Adrenal gland (tissue), 12 donors: Measurements from ENCODE around the gene GNPTG. TPM values are rescaled to one million over a fixed set of nuclear protein-coding genes. Genes with fewer than 3 reads are reported as not detected.

ENCODE experiments used
- DNase-seq, 7 donors: peaks; one replicate each; pipeline ENCODE4 v3.0.0-alpha.2; 2019 to 2020
- H3K27ac ChIP-seq, 5 donors: fragments of 200-600 bp; sonication (generic) in 4 of 5; 1 replicate in 3 of 5; 2 replicates in 2 of 5; pipeline versions ENCODE4 v1.5.1 to v1.8.0; 2016 to 2020; ENCODE audit warnings: mild to moderate bottlenecking in 1 of 5
- H3K27me3 ChIP-seq: fragments of 200-600 bp; 2 replicates; pipeline ENCODE4 v1.8.0; 2021
- H3K36me3 ChIP-seq, 2 donors: fragments of 200-600 bp; replicated peaks in 1 of 2; 1 replicate in 1 of 2; 2 replicates in 1 of 2; pipeline versions ENCODE4 v1.5.1 to v1.8.0; 2018 to 2022
- H3K4me1 ChIP-seq, 2 donors: fragments of 200-600 bp; replicated peaks in 1 of 2; 1 replicate in 1 of 2; 2 replicates in 1 of 2; pipeline versions ENCODE4 v1.5.1 to v1.8.0; 2018 to 2021
- H3K4me3 ChIP-seq, 4 donors: fragments of 200-600 bp; sonication (generic) in 3 of 4; one replicate each; pipeline ENCODE4 v1.5.1; 2016 to 2018
- H3K9me3 ChIP-seq, 3 donors: fragments of 200-600 bp; sonication (generic) in 1 of 3; replicated peaks in 1 of 3; 1 replicate in 2 of 3; 2 replicates in 1 of 3; pipeline versions ENCODE4 v1.5.1 to v1.8.0; 2016 to 2021
- POLR2A ChIP-seq, 2 donors: fragments of 450-650 bp; IDR thresholded peaks; one replicate each; pipeline ENCODE4 v1.6.1; 2017; ENCODE audit warnings: antibody characterized with exemption in 2 of 2, mild to moderate bottlenecking in 2 of 2, moderate library complexity in 1 of 2
- WGBS, 4 donors: extraction: QIAGEN DNeasy Blood & Tissue Kit in 2 of 4; methylation state at CpG; one replicate each; pipeline versions ENCODE4 v1.1.5 to v1.1.7; 2013 to 2017; 5-methylcytosine and 5-hydroxymethylcytosine counted together
- intact Hi-C, 2 donors: fragments of 100-400 bp; cut with DNase I; formaldehyde crosslinking; loops; one replicate each; pipeline versions ENCODE4 v1.14.1 to v1.15.0; 2022 to 2023
- polyA plus RNA-seq, 3 donors: library from polyadenylated mRNA; stranded (reverse); fragments of 200-250 nt in 2 of 3; fragments of 350-450 nt in 1 of 3; fragmentation: Illumina TruSeq in 1 of 3; extraction: RNeasy Lipid Tissue Mini Kit (QIAGEN cat#74804) in 1 of 3; gene quantifications; one replicate each; pipeline ENCODE4 v1.2.3, GENCODE V29; 2013 to 2014
- total RNA-seq, 9 donors: library from RNA; depleted of rRNA in 4 of 9; stranded (reverse); fragments of >200 nt in 4 of 9; fragments of 120-200 nt in 1 of 9; fragmentation: NEBNext Ultra II Directional in 1 of 9; extraction: Animal tissue kit (Norgen Biotek cat#: 25700) in 1 of 9; gene quantifications; one replicate each; pipeline versions ENCODE4 v1.1.0 to v1.2.4, GENCODE V29; 2013 to 2023
- TF ChIP-seq, protein P1 (sequence below), 6 experiments: fragments of 450-650 bp in 4 of 6; fragments of 200-600 bp in 2 of 6; sonication (generic) in 1 of 6; IDR thresholded peaks; 1 replicate in 5 of 6; 2 replicates in 1 of 6; pipeline versions ENCODE4 v1.5.1 to v1.8.0; 2016 to 2021; ENCODE audit warnings: antibody characterized with exemption in 6 of 6, mild to moderate bottlenecking in 2 of 6, moderate library complexity in 1 of 6
- donor health status: healthy with polysubstance abuse.
- donor health status: Bipolar disorder and iron deficiency.
- donor health status: DM: yes; HTN: yes; CAD: no.
- donor health status: DM: no; HTN: no; CAD: no.
- donor health status: DM: no; HTN: no; CAD: no.
- donor health status: DM: yes; HTN: yes; CAD: no.

Gene GNPTG
- total and polyA plus RNA-seq, 12 donors: 95.9 to 659 (median 284) TPM

DNA sequence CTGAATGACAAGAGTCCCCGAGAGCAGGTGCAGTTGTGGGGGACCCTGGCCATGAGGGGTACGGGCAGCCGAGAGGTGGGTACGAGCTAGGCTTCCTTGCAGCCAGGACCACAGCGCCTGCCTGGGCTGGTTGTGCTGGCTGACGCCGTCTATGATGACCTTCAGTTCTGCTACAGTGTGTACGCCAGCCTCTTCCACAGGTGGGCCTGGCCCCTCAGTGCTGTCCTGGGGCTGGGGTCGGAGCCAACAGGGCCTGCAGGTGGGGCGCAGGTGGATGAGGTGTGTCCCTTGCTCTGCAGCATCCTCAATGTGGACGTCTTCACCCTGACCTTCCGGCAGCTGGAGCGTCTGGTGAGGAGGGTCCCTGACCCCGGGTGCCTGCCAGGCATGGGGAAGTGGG, 7.2 kb upstream of the GNPTG start:
- Histone ChIP-seq H3K4me1 (peaks cover 2 to 12% of the 10 kb centered on the region in 2 donors), H3K27me3 (no peaks in the 10 kb centered on the region), H3K27ac (no peak overlapping the region), H3K9me3 (no peaks in the 10 kb centered on the region), H3K4me3 (no peak overlapping the region), H3K36me3 (peaks cover 0 to 23% of the 10 kb centered on the region in 2 donors)
- intact Hi-C loops: no loop called here
- TF ChIP-seq, protein P1, sequence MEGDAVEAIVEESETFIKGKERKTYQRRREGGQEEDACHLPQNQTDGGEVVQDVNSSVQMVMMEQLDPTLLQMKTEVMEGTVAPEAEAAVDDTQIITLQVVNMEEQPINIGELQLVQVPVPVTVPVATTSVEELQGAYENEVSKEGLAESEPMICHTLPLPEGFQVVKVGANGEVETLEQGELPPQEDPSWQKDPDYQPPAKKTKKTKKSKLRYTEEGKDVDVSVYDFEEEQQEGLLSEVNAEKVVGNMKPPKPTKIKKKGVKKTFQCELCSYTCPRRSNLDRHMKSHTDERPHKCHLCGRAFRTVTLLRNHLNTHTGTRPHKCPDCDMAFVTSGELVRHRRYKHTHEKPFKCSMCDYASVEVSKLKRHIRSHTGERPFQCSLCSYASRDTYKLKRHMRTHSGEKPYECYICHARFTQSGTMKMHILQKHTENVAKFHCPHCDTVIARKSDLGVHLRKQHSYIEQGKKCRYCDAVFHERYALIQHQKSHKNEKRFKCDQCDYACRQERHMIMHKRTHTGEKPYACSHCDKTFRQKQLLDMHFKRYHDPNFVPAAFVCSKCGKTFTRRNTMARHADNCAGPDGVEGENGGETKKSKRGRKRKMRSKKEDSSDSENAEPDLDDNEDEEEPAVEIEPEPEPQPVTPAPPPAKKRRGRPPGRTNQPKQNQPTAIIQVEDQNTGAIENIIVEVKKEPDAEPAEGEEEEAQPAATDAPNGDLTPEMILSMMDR (IDR thresholded peaks at IDR 0.05): no peak
- no peak for TF ChIP-seq POLR2A (IDR thresholded peaks at IDR 0.05)
- WGBS, 4 donors: 84 to 91% (median 86%) methylated on average over 7 to 14 of the region's 14 CpGs
- no peak for DNase-seq

DNA sequence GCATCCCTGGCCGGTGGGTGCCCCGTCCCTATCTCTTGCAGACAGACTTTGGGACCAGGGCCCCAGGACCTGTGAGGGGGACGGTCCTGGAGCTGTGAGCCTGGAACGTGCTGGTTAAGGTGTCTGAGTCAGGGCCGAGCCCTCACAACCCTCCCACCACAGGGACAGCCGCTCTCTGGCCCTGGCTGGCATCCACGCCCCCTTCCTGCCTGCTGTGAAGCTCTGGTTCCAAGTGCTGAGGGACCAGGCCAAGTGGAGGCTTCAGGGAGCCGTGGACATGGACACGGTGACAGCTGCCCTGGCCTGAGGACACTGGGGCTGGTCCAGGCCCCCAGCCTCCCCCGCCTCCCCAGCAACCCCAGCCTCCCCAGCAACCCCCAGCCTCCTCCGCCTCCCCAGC, 6.6 kb upstream of the GNPTG start:
- H3K4me3 ChIP-seq: no peak overlapping the region
- H3K36me3 ChIP-seq: peaks cover 0 to 29% of the 10 kb centered on the region in 2 donors
- TF ChIP-seq POLR2A (IDR thresholded peaks at IDR 0.05): no peak
- TF ChIP-seq, protein P1 (IDR thresholded peaks at IDR 0.05): no peak
- H3K9me3 ChIP-seq: no peaks in the 10 kb centered on the region
- no peak for DNase-seq
- H3K27ac ChIP-seq: no peak overlapping the region
- intact Hi-C loops: no loop called here
- 64 to 76% (median 73%) methylated on average over 3 to 11 of the region's 11 CpGs for WGBS, 4 donors
- no peaks in the 10 kb centered on the region for H3K27me3 ChIP-seq
- H3K4me1 ChIP-seq: peaks cover 2 to 12% of the 10 kb centered on the region in 2 donors

DNA sequence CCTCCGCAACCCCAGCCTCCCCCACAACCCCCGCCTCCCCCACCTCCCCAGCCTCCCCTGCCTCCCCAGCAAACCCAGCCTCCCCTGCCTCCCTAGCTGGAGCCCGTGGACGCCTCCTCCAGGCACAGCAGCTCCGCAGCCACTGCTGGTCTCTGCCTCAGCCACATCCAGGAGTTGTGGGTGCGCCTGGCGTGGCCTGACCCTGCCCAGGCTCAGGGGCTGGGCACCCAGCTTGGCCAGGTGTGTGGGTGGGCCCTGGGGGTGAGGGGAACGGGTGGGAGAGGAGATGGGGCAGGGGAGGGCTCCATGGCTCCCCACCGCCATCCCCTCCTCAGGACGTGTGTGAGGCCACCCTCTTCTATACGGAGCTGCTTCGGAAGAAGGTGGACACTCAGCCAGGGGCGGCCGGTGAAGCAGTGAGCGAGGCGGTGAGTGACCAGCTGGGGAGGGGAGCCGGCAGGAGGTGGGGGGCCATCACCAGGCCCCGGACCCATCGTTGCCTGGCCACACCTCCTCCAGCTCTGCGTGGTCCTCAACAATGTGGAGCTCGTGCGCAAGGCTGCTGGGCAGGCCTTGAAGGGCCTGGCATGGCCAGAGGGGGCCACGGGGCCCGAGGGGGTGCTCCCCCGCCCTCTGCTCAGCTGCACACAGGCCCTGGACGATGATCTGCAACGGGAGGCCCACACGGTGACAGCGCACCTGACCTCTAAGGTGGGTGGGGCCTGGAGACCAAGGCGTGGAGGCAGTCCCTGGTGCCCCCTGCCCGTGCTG, 5.9 kb upstream of the GNPTG start:
- Histone ChIP-seq H3K27me3 (no peaks in the 10 kb centered on the region), H3K27ac (no peak overlapping the region), H3K36me3 (peaks cover 0 to 32% of the 10 kb centered on the region in 2 donors), H3K9me3 (no peaks in the 10 kb centered on the region), H3K4me1 (peaks cover 6 to 18% of the 10 kb centered on the region in 2 donors), H3K4me3 (no peak overlapping the region)
- DNase-seq: no peak
- TF ChIP-seq, protein P1 (IDR thresholded peaks at IDR 0.05): no peak
- no peak for TF ChIP-seq POLR2A (IDR thresholded peaks at IDR 0.05)
- intact Hi-C loops: no loop called here
- 67 to 74% (median 70%) methylated on average over 8 to 31 of the region's 31 CpGs for WGBS, 4 donors

DNA sequence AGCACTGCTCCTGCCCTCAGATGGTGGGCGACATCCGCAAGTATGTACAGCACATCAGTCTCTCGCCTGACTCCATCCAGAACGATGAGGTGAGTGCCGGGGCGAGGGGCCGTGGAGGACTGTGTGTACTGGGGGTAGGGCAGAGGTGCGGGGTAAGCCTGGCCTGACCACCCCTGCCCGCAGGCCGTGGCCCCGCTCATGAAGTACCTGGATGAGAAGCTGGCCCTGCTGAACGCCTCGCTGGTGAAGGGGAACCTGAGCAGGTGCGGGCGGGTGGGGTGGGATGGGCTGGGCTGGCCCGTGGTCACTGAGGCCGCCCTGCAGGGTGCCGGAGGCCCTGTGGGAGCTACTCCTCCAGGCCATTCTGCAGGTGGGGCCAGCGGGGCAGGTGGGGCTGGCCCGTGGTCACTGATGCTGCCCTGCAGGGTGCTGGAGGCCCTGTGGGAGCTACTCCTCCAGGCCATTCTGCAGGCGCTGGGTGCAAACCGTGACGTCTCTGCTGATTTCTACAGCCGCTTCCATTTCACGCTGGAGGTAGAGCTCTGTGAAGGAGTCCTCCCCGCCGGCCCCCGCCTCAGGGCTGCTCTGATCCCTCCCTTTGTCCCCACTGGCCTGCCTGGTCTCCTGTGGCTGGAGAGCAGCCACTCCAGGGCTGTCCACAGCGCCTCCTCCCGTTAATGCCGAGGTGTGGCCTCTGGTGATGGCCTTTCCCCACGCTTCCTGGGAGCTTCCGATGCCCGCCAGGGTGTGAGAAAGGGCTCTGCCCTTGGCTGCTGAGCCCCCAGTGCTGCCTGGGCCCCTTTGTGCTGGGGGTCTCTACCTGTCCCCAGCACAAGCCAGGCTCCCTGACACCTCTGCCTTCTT, 5.1 kb upstream of the GNPTG start:
- TF ChIP-seq, protein P1 (IDR thresholded peaks at IDR 0.05): no peak
- no peak for TF ChIP-seq POLR2A (IDR thresholded peaks at IDR 0.05)

More for the DNA sequence above, 5.1 kb upstream of the GNPTG start:
- no peaks in the 10 kb centered on the region for H3K9me3 ChIP-seq
- no peaks in the 10 kb centered on the region for H3K27me3 ChIP-seq
- intact Hi-C loops: no loop called here
- no peak overlapping the region for H3K4me3 ChIP-seq
- H3K4me1 ChIP-seq: peaks cover 8 to 23% of the 10 kb centered on the region in 2 donors
- H3K36me3 ChIP-seq: peaks cover 0 to 32% of the 10 kb centered on the region in 2 donors
- no peak overlapping the region for H3K27ac ChIP-seq
- WGBS, 4 donors: 67 to 83% (median 71%) methylated on average over 14 to 34 of the region's 34 CpGs
- DNase-seq: no peak
